GM12878 (cell line): ENCODE measurements around the gene ENPP7. TPM values are rescaled to one million over a fixed set of nuclear protein-coding genes. Genes with fewer than 3 reads are reported as not detected.

ENCODE experiments used
- ATAC-seq: fragments of 200-7000 bp; cut with Tn5 transposase; 3 replicates; pipeline ENCODE4 v1.9.1; 2020; ENCODE audit warnings: mild to moderate bottlenecking, moderate library complexity
- BruUV-seq: library from RNA; stranded (reverse); fragments of 400-500 nt; replicated peaks from 2 replicates; lab custom pipeline; 2021; lab: Mats Ljungman, UMichigan
- CTCF ChIA-PET: fragments of 300-600 bp; sonication (Branson Sonifier 250); formaldehyde crosslinking; extraction: SDS; loops from one replicate; lab custom pipeline; 2021; ENCODE audit warnings: inconsistent platforms; lab: Yijun Ruan, JAX
- POLR2A ChIA-PET: fragments of 350-600 bp; formaldehyde crosslinking; extraction: SDS; loops from one replicate; lab custom pipeline; 2021; ENCODE audit warnings: inconsistent platforms; lab: Charles Lee
- RAD21 ChIA-PET: fragments of 300-600 bp; sonication (Branson Sonifier 250); formaldehyde crosslinking; loops from one replicate; lab custom pipeline; 2023; ENCODE audit warnings: antibody characterized with exemption; ENCODE audit not compliant: unreplicated experiment; lab: Charles Lee
- SMC1A ChIA-PET: fragments of 300-600 bp; sonication (Branson Sonifier 250); formaldehyde crosslinking; loops from one replicate; lab custom pipeline; 2023; ENCODE audit not compliant: unreplicated experiment, uncharacterized antibody; lab: Charles Lee
- DNase-seq: peaks from one replicate; pipeline ENCODE4 v3.0.0-alpha.2; 2011; ENCODE audit warnings: low read depth, low spot score
- FAIRE-seq: peaks from 3 replicates; lab custom pipeline; 2011; peaks lifted over from hg19 to GRCh38; lab: Jason Lieb, UNC
- H2AFZ ChIP-seq: 2 replicates; pipeline ENCODE4 v1.6.0; 2011; ENCODE audit warnings: low read depth, low read length, control low read depth; ENCODE audit not compliant: control insufficient read depth
- H3K27ac ChIP-seq: 2 replicates; pipeline ENCODE4 v1.5.1; 2011; ENCODE audit warnings: control low read depth; ENCODE audit not compliant: control insufficient read depth, insufficient read depth
- H3K27me3 ChIP-seq, 2 experiments: replicated peaks in 1 of 2; 2 replicates each; pipeline versions ENCODE4 v1.6.0 to v1.6.1; 2011; ENCODE audit warnings: low read length in 1 of 2; ENCODE audit not compliant: control insufficient read depth in 2 of 2, insufficient read depth in 2 of 2
- H3K36me3 ChIP-seq, 2 experiments: 2 replicates each; pipeline ENCODE4 v1.5.1; 2011; ENCODE audit warnings: low read length in 1 of 2; ENCODE audit not compliant: control insufficient read depth in 2 of 2, insufficient read depth in 2 of 2
- H3K4me1 ChIP-seq: 2 replicates; pipeline ENCODE4 v1.6.1; 2011; ENCODE audit warnings: mild to moderate bottlenecking, low read length, moderate library complexity, mixed read lengths; ENCODE audit not compliant: control insufficient read depth, insufficient read depth
- H3K4me2 ChIP-seq: 2 replicates; pipeline ENCODE4 v1.6.0; 2011; ENCODE audit warnings: control low read depth; ENCODE audit not compliant: control insufficient read depth, insufficient read depth
- H3K4me3 ChIP-seq: fragments of 200-600 bp; sonication (generic); 2 replicates; pipeline ENCODE4 v1.5.1; 2016
- H3K79me2 ChIP-seq: 2 replicates; pipeline ENCODE4 v1.6.0; 2011; ENCODE audit warnings: low read length; ENCODE audit not compliant: control insufficient read depth, insufficient read depth
- H3K9ac ChIP-seq: 2 replicates; pipeline ENCODE4 v1.8.0; 2011; ENCODE audit warnings: low read length, control low read depth, mixed read lengths; ENCODE audit not compliant: control insufficient read depth, insufficient read depth
- H3K9me3 ChIP-seq: replicated peaks from 3 replicates; pipeline ENCODE4 v1.5.1; 2011; ENCODE audit warnings: mild to moderate bottlenecking, low read length; ENCODE audit not compliant: control insufficient read depth, insufficient read depth
- H4K20me1 ChIP-seq: 2 replicates; pipeline ENCODE4 v1.6.0; 2011; ENCODE audit not compliant: control insufficient read depth, insufficient read depth
- BCL11A ChIP-seq: IDR thresholded peaks from 2 replicates; pipeline ENCODE4 v1.6.1; 2011; ENCODE audit warnings: low read depth, low read length
- CREB1 ChIP-seq: IDR thresholded peaks from 2 replicates; pipeline ENCODE4 v1.6.1; 2012; ENCODE audit warnings: low read depth, mild to moderate bottlenecking, inconsistent platforms
- CTCF ChIP-seq, 3 experiments: IDR thresholded peaks in 2 of 3; conservative IDR thresholded peaks in 1 of 3; 2 replicates each; pipeline ENCODE4 v1.5.1; 2011; ENCODE audit warnings: low read depth in 3 of 3, low read length in 3 of 3, mild to moderate bottlenecking in 3 of 3, control low read depth in 2 of 3, moderate library complexity in 2 of 3, inconsistent platforms in 1 of 3, mixed read lengths in 1 of 3; ENCODE audit not compliant: control insufficient read depth in 2 of 3, insufficient read depth in 1 of 3; ENCODE audit errors: extremely low read depth in 1 of 3
- NRF1 ChIP-seq: conservative IDR thresholded peaks from 2 replicates; pipeline ENCODE4 v1.6.1; 2011; ENCODE audit warnings: mild to moderate bottlenecking, low read depth, low read length, improper control_type of control experiment
- SP1 ChIP-seq: IDR thresholded peaks from one replicate; pipeline ENCODE4 v1.6.1; 2011; ENCODE audit warnings: low read depth, low read length
- SPI1 ChIP-seq: IDR thresholded peaks from 2 replicates; pipeline ENCODE4 v1.6.1; 2011; ENCODE audit warnings: low read depth, mild to moderate bottlenecking, low read length, moderate library complexity, borderline replicate concordance; ENCODE audit not compliant: insufficient read depth
- TCF7 ChIP-seq: IDR thresholded peaks from 2 replicates; pipeline ENCODE4 v1.6.1; 2014; ENCODE audit warnings: antibody characterized with exemption, borderline replicate concordance
- ZBTB4 ChIP-seq: fragments of 450-650 bp; formaldehyde crosslinking; IDR thresholded peaks from 2 replicates; pipeline ENCODE4 v1.4.0; 2022; ENCODE audit warnings: mild to moderate bottlenecking, moderate library complexity
- ZNF687 ChIP-seq: fragments of 450-650 bp; IDR thresholded peaks from 2 replicates; pipeline ENCODE4 v1.6.1; 2017; ENCODE audit warnings: mild to moderate bottlenecking, moderate library complexity
- WGBS: methylation state at CpG from one replicate; pipeline ENCODE4 v1.1.6; 2016; ENCODE audit warnings: low lambda C conversion rate; ENCODE audit not compliant: insufficient replicate concordance, insufficient coverage; ENCODE audit errors: missing lambda C conversion rate; 5-methylcytosine and 5-hydroxymethylcytosine counted together
- in situ Hi-C: fragments of 300-500 bp; cut with MboI; formaldehyde crosslinking; loops from 9 replicates; pipeline ENCODE4 v1.14.3; 2018; ENCODE audit warnings: mixed read lengths
- intact Hi-C: fragments of 100-400 bp; cut with micrococcal nuclease; formaldehyde crosslinking; loops from one replicate; pipeline ENCODE4 v1.14.2; 2022; ENCODE audit not compliant: unreplicated experiment
- polyA plus RNA-seq, 11 experiments: library from polyadenylated mRNA; depleted of rRNA in 4 of 11; unstranded in 6 of 11; stranded (reverse) in 5 of 11; fragments of >200 nt; fragmentation: Nextera tagmentation in 4 of 11; fragmentation: Illumina TruSeq in 1 of 11; extraction: Ambion mirVana in 4 of 11; extraction: Trizol in 1 of 11; gene quantifications; 1 replicate in 1 of 11; 2 replicates in 10 of 11; pipeline versions ENCODE4 v1.2.1 to v1.2.3, GENCODE V29; 2011 to 2016; ENCODE audit warnings: inconsistent platforms in 2 of 11, missing spikeins in 2 of 11, low read depth in 1 of 11
- total RNA-seq, 4 experiments: library from RNA; depleted of rRNA in 3 of 4; stranded (reverse); fragments of >200 nt in 3 of 4; fragmentation: Illumina TruSeq in 1 of 4; extraction: Trizol in 1 of 4; gene quantifications; 2 replicates each; pipeline versions ENCODE4 v1.2.1 to v1.2.3, GENCODE V29; 2013 to 2021
- TF ChIP-seq, protein P1 (sequence below): fragments of 450-650 bp; IDR thresholded peaks from 2 replicates; pipeline ENCODE4 v1.6.1; 2014; ENCODE audit warnings: mild to moderate bottlenecking

ENPP7 gene
- total and polyA plus RNA-seq, 10 of the 15 experiments (the other 5 are each of a cell fraction or from before 2014, with no cell fraction given), result 0.04 to 0.41 (median 0.18) TPM; not detected in 1

DNA sequence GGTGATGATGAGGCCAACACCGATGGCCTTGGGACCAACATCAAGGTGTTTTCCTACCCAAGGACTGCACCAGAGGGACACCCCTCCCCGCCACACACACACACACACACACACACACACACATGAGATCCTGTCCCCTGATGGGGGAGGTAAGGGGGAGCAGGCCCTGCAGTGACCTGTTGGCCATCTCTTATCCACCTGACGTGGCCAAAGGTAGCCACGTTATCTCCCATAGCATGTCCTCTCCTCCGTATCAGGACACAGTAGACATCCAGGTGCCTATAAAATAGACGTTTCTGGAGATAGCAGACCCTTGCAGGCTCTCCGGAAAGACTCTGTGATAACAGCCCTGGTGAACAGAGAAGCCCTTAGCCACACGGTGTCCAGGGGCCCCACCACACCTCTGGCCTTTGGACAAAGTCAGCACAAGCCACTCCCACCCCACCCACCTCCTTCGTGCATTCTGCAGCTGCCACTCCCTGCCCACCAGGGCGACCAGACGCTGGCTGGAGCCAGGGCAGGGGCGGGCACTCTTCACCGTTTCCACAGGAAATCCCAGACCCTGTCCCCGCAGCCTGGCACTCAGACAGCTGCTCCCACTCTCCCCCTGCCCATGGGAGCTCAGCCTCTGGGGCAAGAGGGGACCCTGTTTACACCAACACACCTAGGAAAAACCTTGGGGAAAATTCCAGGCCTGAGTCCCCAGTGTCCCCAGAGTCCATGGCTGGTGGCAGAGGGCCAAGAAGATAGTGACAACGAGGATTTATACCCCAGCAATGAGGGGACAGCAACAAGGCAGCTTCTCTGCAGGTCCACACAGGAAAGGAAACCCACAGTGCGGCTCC, 15.4 kb upstream of the ENPP7 start:
- Histone ChIP-seq H3K4me3 (no peak overlapping the region), H4K20me1 (no peaks in the 10 kb centered on the region), H3K9ac (no peak overlapping the region), H3K79me2 (no peaks in the 10 kb centered on the region), H3K4me2 (no peak overlapping the region), H3K9me3 (no peaks in the 10 kb centered on the region; the same call in 2 of the 3 replicates), H3K27ac (no peak overlapping the region), H3K27me3 (no peaks in the 10 kb centered on the region), H2AFZ (no peak overlapping the region), H3K4me1 (no peaks in the 10 kb centered on the region), H3K36me3 (no peaks in the 10 kb centered on the region)
- in situ Hi-C loops, result no loop called here
- TF ChIP-seq CTCF (IDR thresholded peaks at IDR 0.05 in 2 of 3, conservative IDR thresholded peaks at IDR 0.05 in 1 of 3; ENCODE audit: control insufficient read depth in 2 of 3, extremely low read depth in 1 of 3, insufficient read depth in 1 of 3, low read depth in 3 of 3, low read length in 3 of 3) (no peak), SP1 (no peak), BCL11A (no peak), CREB1 (no peak), ZNF687 (no peak), ZBTB4 (CRISPR knock-in tag) (no peak), NRF1 (no peak), SPI1 (no peak), TCF7 (no peak)
- TF ChIP-seq, protein P1, sequence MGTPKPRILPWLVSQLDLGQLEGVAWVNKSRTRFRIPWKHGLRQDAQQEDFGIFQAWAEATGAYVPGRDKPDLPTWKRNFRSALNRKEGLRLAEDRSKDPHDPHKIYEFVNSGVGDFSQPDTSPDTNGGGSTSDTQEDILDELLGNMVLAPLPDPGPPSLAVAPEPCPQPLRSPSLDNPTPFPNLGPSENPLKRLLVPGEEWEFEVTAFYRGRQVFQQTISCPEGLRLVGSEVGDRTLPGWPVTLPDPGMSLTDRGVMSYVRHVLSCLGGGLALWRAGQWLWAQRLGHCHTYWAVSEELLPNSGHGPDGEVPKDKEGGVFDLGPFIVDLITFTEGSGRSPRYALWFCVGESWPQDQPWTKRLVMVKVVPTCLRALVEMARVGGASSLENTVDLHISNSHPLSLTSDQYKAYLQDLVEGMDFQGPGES, result no peak
- RAD21 ChIA-PET, result no interaction called here
- ATAC-seq (no peak), DNase-seq (no peak), FAIRE-seq (no peak)
- 19% methylated on average over 16 of the region's 16 CpGs for WGBS
- intact Hi-C loops, result no loop called here
- CTCF ChIA-PET, result no interaction called here
- POLR2A ChIA-PET, result no interaction called here
- no TSS peak for BruUV-seq
- SMC1A ChIA-PET, result no interaction called here
